Activated T-helper 1 cell treated with Interleukin-2 at 50 U/mL for 16 hours (primary cell): Measurements from ENCODE around the gene UBR2.
"Not testable (repeated sequence)": the region's sequence is repeated elsewhere in the genome, so short reads cannot be mapped to it uniquely, and the experiment has no call there.

Source experiments
- DNase-seq: peaks from one replicate; pipeline ENCODE4 v3.0.0-alpha.2; 2020; ENCODE audit warnings: low read depth

The UBR2 gene

DNA sequence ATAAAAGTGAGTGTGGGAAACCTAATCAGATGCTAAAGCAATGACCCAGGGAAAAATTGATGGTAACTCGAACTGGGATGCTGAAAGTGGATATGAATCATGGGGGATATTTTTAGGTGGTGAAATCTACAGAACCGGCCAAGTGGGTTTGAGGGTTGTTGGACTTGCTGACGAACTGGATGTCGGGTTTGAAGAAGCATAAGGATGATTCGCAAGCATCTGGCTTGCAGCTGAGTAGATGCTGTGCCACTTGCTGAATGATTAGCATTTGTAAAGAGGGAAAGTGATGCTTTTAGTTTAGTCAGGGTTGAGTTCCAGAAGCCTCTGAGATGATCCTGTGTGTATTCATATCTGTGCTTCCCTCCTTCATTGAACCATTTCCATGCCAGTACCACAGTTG is 54.9 kb downstream of the UBR2 start:
- DNase-seq, result no peak

DNA sequence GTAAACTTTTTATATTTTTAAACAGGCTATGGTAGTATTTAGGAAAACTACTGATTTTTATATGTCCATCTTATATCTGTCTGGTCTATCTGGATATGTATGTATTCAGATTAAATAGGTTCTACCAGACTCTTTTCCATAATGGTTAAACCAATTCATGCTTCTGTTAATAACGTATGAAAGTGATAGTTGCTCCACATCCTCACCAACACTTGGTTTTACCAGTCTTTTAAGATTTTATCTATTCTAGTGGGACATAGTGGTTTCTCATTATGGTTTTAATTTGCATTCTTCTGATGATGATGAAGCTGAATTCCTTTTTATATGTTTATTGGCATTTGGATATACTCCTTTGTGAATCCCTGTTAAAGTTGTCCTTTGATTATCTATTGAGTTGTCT is 56.1 kb downstream of the UBR2 start:
- no peak for DNase-seq

DNA sequence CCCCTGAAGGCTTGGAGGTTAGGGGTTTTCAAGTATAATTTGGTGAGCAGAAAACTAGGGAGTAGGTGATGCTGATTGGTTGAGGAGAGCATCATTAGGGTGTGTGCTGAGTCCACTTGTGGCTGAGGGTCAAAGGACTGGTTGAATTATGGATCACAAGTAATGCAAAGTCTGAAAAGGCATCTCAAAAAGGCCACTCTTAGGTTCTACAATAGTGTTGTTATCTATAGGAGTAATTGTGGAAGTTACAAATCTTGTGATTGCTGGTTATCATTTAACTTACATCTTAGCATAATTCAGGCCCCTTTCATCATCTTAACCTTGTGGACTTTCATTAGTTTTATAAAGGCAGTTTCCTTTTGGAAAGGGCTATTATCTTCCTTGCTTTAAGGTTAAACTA is 60.8 kb downstream of the UBR2 start:
- no peak for DNase-seq

DNA sequence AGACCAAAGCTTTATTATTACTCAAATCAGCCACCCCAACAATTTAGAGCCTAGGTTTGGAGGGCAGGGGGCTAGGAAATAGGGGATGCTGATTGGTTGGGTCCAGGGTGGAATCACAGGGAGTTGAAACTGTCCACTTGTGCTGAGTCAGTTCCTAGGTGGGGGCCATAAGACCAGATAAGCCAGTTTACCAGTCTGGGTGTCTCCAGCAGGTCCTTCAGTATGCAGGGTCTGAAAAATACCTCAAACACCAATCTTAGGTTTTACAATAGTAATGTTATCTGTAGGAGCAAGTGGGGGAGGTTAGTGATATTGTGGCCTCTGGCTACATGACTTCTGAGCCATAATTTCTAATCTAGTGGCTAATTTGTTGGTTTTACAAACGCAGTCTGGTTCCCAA is 63.2 kb downstream of the UBR2 start:
- DNase-seq, result no peak

- no peak for DNase-seq
Observed at GRCh38 chr6:42627674-42628073, 63.8 kb downstream of the UBR2 start.

- no peak for DNase-seq
Observed at GRCh38 chr6:42628604-42629003, 64.8 kb downstream of the UBR2 start.

DNA sequence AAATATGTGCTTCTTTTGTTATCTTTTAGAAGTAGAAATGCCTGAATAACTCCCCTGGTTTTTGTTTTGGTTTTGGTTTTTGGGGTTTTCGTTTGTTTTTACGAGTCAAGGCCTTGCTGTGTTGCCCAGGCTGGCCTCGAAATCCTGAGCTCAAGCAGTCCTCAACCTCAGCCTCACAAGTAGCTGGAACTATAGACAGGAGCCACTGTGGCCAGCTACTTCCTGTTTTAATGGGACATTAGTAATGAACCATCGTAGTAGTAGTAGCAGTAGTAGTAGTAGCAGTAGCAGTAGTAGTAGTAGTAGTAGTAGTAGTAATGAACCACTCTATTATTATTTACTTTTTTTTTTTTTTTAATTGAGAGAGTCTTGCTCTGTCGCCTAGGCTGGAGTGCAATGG is 66.0 kb downstream of the UBR2 start:
- no peak for DNase-seq

DNA sequence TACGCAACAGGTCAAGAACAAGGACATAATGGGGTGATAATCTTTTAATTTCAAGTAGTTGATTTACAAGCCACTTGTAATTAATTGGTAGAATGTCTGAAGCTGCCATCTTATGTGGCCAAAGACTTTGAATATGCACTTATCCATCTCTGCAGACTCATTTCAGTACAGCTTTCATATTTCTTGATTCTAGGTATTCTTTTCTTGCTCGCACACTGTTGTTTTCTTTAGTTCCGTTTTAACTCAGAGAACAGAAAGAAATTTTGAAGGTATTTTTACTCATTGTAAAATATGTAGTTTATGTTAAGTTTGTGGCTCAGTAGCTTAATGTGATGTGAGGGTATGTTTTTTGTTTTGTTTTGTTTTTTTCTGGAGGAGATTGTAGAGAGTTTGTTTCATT is 73.9 kb downstream of the UBR2 start:
- no peak for DNase-seq

- DNase-seq, result no peak
Observed at GRCh38 chr6:42642794-42643193, 79.0 kb downstream of the UBR2 start.

- no peak for DNase-seq
Observed at GRCh38 chr6:42644211-42644610, 80.4 kb downstream of the UBR2 start.

- no peak for DNase-seq
Observed at GRCh38 chr6:42652024-42652746, 88.4 kb downstream of the UBR2 start.

- DNase-seq, result no peak
Observed at GRCh38 chr6:42653851-42654250, 90.0 kb downstream of the UBR2 start.

GRCh38 chr6:42659806-42660205 is 96.0 kb downstream of the UBR2 start:
- DNase-seq, result no peak

DNA sequence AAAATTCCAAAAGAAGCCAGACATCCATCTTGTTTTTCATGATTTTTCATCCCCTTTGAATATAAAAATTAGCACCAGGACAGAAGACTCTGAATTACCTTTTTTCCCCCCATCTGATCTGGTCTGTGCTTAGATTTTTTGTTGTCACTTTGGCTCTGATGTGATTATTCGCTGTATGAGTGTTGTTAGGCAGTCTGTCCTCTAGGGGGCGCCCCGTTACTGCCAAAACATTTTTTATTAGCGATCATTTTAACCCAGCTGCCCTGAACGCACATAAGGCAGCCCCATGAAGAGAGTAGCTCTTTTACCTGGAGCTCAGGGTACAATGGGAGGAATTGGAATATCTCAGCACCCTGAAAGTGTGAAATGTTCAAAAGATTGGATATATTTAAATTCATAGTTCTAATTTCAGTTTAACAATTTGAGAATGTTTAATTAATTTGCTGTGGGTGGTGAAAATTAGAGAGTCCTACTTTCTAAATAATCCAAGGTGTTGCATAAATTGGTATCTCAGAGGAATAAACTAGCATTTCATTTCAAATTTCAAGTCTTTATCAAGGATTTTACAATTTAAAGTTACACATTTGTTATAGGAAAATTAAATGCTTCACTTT is 97.8 kb downstream of the UBR2 start:
- DNase-seq, result peak; percentile 68

GRCh38 chr6:42664718-42665117 is 100.9 kb downstream of the UBR2 start:
- DNase-seq, result no peak

DNA sequence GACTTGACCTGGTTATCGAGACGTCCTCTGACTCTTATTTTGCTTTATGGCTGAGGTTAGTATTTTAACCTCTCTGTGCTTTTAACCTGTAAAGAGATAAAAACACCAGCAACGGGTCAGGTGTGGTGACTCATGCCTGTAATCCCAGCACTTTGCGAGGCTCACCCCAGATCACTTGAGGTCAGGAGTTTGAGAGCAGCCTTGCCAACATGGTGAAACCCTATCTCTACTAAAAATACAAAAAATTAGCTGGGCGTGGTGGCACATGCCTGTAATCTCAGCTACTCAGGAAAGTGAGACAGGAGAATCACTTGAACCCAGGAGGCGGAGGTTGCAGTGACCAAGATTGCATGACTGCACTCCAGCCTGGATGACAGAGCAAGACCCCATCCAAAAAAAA is 110.5 kb downstream of the UBR2 start:
- not testable (repeated sequence) for DNase-seq

DNA sequence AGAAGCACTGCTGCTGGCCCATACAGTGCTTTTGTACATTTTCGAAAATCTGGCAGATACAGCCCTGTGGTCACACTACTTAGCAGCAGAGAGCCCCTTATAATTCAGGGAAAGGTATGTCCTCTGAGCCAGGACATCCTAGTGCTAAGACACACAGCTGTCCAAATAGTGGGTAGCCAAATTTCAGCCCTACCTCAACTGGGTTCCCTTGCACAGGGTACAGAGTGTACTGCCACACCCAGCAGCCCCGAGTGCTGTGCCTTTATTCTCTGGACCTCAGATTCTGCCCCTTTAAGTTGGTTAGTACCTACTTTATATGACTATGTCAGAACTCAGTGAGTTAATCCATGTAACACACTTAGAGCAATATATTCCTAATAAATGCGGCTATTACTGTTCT is 111.0 kb downstream of the UBR2 start:
- DNase-seq, result no peak

DNA sequence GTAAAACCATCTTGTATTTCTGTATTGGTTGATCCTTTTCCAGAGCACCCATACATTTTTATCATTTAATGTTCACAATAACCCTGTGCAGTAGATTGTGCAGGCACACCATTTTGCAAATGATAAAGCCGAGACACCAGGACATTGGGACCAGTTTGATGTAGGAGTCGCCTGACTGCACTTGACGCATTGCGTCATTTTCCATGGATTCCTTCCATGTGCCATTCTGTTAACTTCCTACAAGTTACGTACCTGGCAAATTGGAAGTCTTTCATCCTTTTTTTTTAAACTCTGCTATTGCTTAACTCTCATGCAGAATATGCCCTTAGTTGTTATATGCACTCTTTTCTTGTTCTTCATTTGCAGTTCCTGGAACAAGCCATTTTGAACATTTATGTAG is 115.5 kb downstream of the UBR2 start:
- no peak for DNase-seq

DNA sequence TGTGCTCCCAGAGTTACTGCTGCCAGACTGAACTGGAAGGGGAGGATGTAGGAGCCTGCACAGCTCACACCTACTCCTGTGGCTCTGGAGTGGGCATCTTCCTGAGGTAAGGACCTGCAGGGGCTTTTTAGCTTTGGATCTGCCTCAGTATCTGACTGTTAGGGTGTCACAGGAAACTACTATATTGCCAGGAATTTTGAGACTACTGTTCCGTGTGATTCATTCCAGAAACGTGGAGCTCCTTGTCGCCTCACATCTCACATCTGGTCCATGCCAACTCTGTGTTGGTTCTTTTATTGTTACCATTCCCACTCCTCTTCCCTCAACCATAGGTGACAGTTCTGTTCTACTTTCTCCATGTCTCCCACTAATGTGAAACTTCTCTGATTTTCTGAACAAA is 124.5 kb downstream of the UBR2 start:
- DNase-seq, result no peak

GRCh38 chr6:42689371-42689770 is 125.5 kb downstream of the UBR2 start:
- no peak for DNase-seq

DNA sequence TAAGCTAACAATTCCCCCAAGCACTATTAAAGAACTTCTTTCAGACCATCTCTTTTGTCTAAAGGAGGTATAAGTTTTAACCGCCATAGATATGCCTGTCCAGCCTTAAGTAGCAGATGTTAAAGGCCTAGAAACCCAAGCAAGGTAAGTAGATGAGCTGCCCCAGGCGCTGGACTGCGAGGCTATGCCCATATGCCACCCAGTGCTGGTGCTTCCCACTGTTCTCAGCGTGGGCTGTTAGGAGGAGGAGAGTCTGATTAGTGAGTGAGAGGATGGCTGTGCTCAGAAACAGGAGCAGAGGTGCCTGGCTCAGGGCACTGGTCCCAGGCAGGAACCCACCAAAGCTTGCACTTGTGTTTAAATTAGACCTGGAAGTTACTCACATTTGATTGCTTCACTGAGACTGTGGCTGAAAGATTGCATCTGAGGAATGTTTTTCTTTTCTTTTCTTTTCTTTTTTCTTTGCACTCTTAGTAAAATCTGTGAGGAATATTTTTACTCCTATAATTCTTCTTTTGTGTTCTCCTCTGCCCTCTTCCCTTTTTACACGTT is 126.4 kb downstream of the UBR2 start:
- no peak for DNase-seq

- DNase-seq, result no peak
Observed at GRCh38 chr6:42690872-42691271, 127.0 kb downstream of the UBR2 start.

GRCh38 chr6:42692137-42692911 is 128.5 kb downstream of the UBR2 start:
- DNase-seq, result no peak
